ENCODE measurements around the gene DPP9.

DNA sequence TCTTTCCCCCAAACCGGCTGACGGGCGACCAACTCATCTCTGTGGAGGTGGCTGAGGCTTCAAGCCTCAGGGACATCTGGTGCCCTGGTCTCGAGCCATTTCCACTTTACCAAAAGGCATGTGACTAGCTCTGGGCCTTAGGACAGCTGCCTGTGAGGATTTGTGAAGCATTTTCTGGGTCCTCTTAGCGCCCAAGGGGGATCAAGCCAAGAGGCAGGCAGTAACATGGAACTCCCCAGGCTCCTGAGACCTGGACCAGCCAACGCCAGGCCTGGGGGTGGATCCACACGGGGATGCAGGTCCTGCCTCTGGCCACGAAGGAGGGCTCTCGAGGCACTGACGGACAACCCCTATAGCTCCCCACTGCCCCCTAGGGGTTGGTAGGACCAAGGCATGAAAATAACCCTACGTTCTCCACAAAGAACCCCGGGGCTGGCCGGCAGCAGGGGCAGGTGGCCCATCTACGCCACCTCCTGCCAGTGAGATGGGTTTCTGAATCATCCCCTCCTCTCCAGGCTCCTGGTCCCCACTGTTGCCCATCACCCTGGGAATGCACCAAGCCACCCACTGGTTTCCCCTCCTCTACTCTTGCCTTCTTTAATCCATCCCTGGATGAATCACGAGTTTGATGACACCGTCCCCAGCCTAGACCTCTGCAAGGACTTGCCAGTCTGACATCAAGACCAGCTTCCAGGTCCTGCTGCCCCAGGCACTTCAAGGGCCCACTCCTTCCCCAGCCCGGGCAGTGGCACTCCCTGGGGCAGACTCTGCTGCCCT, 46.5 kb downstream of the DPP9 start:
- TF ChIP-seq GATA2 (IDR thresholded peaks at IDR 0.05; ENCODE audit: low read depth, low read length) = no peak
- TF ChIP-seq GATA3 (IDR thresholded peaks at IDR 0.05; ENCODE audit: low read depth, low read length) = no peak
